Keratinocyte (primary cell): ENCODE data around the gene NXN. TPM values are rescaled to one million over a fixed set of nuclear protein-coding genes. Genes with fewer than 3 reads are reported as not detected.
A peak's percentile ranks its signal among the peaks of the same experiment; 100 is the strongest.

Source experiments
- DNase-seq: peaks from one replicate; pipeline ENCODE4 v3.0.0-alpha.2; 2011; ENCODE audit warnings: low read depth, missing footprints, low spot score
- FAIRE-seq: peaks from 2 replicates; lab custom pipeline; 2011; peaks lifted over from hg19 to GRCh38; lab: Jason Lieb, UNC
- H2AFZ ChIP-seq: 2 replicates; pipeline ENCODE4 v1.6.0; 2012; ENCODE audit warnings: low read length, control low read depth, inconsistent platforms; ENCODE audit not compliant: control insufficient read depth
- H3K27ac ChIP-seq: 2 replicates; pipeline ENCODE4 v1.5.1; 2011; ENCODE audit warnings: low read length; ENCODE audit not compliant: control insufficient read depth, insufficient read depth
- H3K27me3 ChIP-seq: 3 replicates; pipeline ENCODE4 v1.6.0; 2011; ENCODE audit warnings: low read length; ENCODE audit not compliant: control insufficient read depth, insufficient read depth; ENCODE audit errors: extremely low read depth
- H3K36me3 ChIP-seq, 2 experiments: 2 replicates in 1 of 2; 3 replicates in 1 of 2; pipeline ENCODE4 v1.5.1; 2011; ENCODE audit warnings: low read length in 2 of 2, mild to moderate bottlenecking in 1 of 2; ENCODE audit not compliant: control insufficient read depth in 2 of 2, insufficient read depth in 2 of 2; ENCODE audit errors: extremely low read depth in 1 of 2
- H3K4me1 ChIP-seq: 3 replicates; pipeline ENCODE4 v1.5.1; 2011; ENCODE audit warnings: low read length; ENCODE audit not compliant: control insufficient read depth, insufficient read depth; ENCODE audit errors: extremely low read depth
- H3K4me2 ChIP-seq: 3 replicates; pipeline ENCODE4 v1.6.0; 2011; ENCODE audit warnings: low read depth, low read length; ENCODE audit not compliant: control insufficient read depth, insufficient read depth; ENCODE audit errors: extremely low read depth
- H3K4me3 ChIP-seq, 3 experiments: fragments of 200-600 bp in 1 of 3; sonication (generic) in 1 of 3; 2 replicates in 2 of 3; 3 replicates in 1 of 3; pipeline ENCODE4 v1.5.1; 2011 to 2016; ENCODE audit warnings: low read length in 3 of 3, mild to moderate bottlenecking in 3 of 3, control low read depth in 2 of 3, inconsistent platforms in 1 of 3, low read depth in 1 of 3, mixed read lengths in 1 of 3, mixed run types in 1 of 3, moderate library complexity in 1 of 3; ENCODE audit not compliant: control insufficient read depth in 2 of 3, insufficient read depth in 2 of 3; ENCODE audit errors: extremely low read depth in 1 of 3
- H3K79me2 ChIP-seq: 2 replicates; pipeline ENCODE4 v1.6.0; 2012; ENCODE audit warnings: low read length; ENCODE audit not compliant: control insufficient read depth, insufficient read depth
- H3K9ac ChIP-seq: 3 replicates; pipeline ENCODE4 v1.6.0; 2011; ENCODE audit warnings: low read length; ENCODE audit not compliant: control insufficient read depth, insufficient read depth; ENCODE audit errors: extremely low read depth
- H3K9me1 ChIP-seq: 3 replicates; pipeline ENCODE4 v1.6.0; 2011; ENCODE audit warnings: low read length; ENCODE audit not compliant: control insufficient read depth, insufficient read depth; ENCODE audit errors: extremely low read depth
- H3K9me3 ChIP-seq: 2 replicates; pipeline ENCODE4 v1.5.1; 2012; ENCODE audit warnings: low read depth, low read length; ENCODE audit not compliant: control insufficient read depth
- H4K20me1 ChIP-seq: 3 replicates; pipeline ENCODE4 v1.6.0; 2011; ENCODE audit warnings: low read length; ENCODE audit not compliant: control insufficient read depth, insufficient read depth; ENCODE audit errors: extremely low read depth
- EZH2 ChIP-seq: IDR thresholded peaks from one replicate; pipeline ENCODE4 v1.6.1; 2012; ENCODE audit warnings: inconsistent platforms, mild to moderate bottlenecking, low read length, moderate library complexity
- dilution Hi-C: fragments of 300-500 bp; cut with MboI; formaldehyde crosslinking; loops from one replicate; pipeline ENCODE4 v1.7.0; 2020; ENCODE audit warnings: low sequenced_read_pairs; ENCODE audit not compliant: extremely low pct_ligation_motif_present
- polyA plus RNA-seq, 5 experiments: library from polyadenylated mRNA; depleted of rRNA in 3 of 5; stranded (reverse) in 3 of 5; stranded (forward) in 1 of 5; unstranded in 1 of 5; fragments of >200 nt; gene quantifications; 1 replicate in 1 of 5; 2 replicates in 3 of 5; 3 replicates in 1 of 5; pipeline versions ENCODE4 v1.2.1 to v1.2.3, GENCODE V29; 2011 to 2012; ENCODE audit warnings: missing spikeins in 2 of 5, low read depth in 1 of 5, low replicate concordance in 1 of 5
- TF ChIP-seq, protein P1 (sequence below), 3 experiments: IDR thresholded peaks in 1 of 3; conservative IDR thresholded peaks in 1 of 3; optimal IDR thresholded peaks in 1 of 3; 2 replicates in 2 of 3; 3 replicates in 1 of 3; pipeline versions ENCODE3 to v1.5.1; 2011; ENCODE audit warnings: low read length in 3 of 3, mild to moderate bottlenecking in 3 of 3, moderate library complexity in 2 of 3, control low read depth in 1 of 3, inconsistent platforms in 1 of 3; ENCODE audit not compliant: insufficient read depth in 2 of 3; ENCODE audit errors: extremely low read depth in 1 of 3

The NXN gene
- polyA plus RNA-seq, 1 donor (not counting 4 experiments of a cell fraction or from before 2014, with no cell fraction given): 94.4 TPM

- H4K20me1 ChIP-seq: no peaks in the 10 kb centered on the region
- H2AFZ ChIP-seq: no peak overlapping the region
- no peaks in the 10 kb centered on the region for H3K9me1 ChIP-seq
- no peak overlapping the region for H3K4me3 ChIP-seq
- no peak overlapping the region for H3K27ac ChIP-seq
- H3K4me1 ChIP-seq: peaks cover 30% of the 10 kb centered on the region
- peaks cover 33% of the 10 kb centered on the region for H3K79me2 ChIP-seq
- H3K36me3 ChIP-seq: peaks cover 6 to 13% of the 10 kb centered on the region in 2 experiments
- no peak for DNase-seq
- no peak overlapping the region for H3K9ac ChIP-seq
- TF ChIP-seq, protein P1, sequence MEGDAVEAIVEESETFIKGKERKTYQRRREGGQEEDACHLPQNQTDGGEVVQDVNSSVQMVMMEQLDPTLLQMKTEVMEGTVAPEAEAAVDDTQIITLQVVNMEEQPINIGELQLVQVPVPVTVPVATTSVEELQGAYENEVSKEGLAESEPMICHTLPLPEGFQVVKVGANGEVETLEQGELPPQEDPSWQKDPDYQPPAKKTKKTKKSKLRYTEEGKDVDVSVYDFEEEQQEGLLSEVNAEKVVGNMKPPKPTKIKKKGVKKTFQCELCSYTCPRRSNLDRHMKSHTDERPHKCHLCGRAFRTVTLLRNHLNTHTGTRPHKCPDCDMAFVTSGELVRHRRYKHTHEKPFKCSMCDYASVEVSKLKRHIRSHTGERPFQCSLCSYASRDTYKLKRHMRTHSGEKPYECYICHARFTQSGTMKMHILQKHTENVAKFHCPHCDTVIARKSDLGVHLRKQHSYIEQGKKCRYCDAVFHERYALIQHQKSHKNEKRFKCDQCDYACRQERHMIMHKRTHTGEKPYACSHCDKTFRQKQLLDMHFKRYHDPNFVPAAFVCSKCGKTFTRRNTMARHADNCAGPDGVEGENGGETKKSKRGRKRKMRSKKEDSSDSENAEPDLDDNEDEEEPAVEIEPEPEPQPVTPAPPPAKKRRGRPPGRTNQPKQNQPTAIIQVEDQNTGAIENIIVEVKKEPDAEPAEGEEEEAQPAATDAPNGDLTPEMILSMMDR (optimal IDR thresholded peaks at IDR 0.05 in 1 of 3, IDR thresholded peaks at IDR 0.05 in 1 of 3, conservative IDR thresholded peaks at IDR 0.05 in 1 of 3; ENCODE audit: extremely low read depth in 1 of 3, insufficient read depth in 2 of 3, low read length in 3 of 3): no peak
- no peak for TF ChIP-seq EZH2
- no peak overlapping the region for H3K4me2 ChIP-seq
- no peaks in the 10 kb centered on the region for H3K9me3 ChIP-seq
- dilution Hi-C loops: no loop called here
- no peak for FAIRE-seq
- H3K27me3 ChIP-seq: no peaks in the 10 kb centered on the region
Measured at GRCh38 chr17:753418-753817, 226.2 kb downstream of the NXN start.

GRCh38 chr17:752620-753219 is 226.9 kb downstream of the NXN start:
- peaks cover 6 to 11% of the 10 kb centered on the region in 2 experiments for H3K36me3 ChIP-seq
- peaks cover 30% of the 10 kb centered on the region for H3K4me1 ChIP-seq
- FAIRE-seq: no peak
- no peaks in the 10 kb centered on the region for H3K9me3 ChIP-seq
- no peaks in the 10 kb centered on the region for H4K20me1 ChIP-seq
- H3K4me3 ChIP-seq: peak overlapping the region; percentile 54 to 92 (median 87)
- no peaks in the 10 kb centered on the region for H3K9me1 ChIP-seq
- peak overlapping the region; percentile 90 for H3K9ac ChIP-seq
- dilution Hi-C loops: no loop called here
- H3K27me3 ChIP-seq: no peaks in the 10 kb centered on the region
- TF ChIP-seq, protein P1 (optimal IDR thresholded peaks at IDR 0.05 in 1 of 3, IDR thresholded peaks at IDR 0.05 in 1 of 3, conservative IDR thresholded peaks at IDR 0.05 in 1 of 3; ENCODE audit: extremely low read depth in 1 of 3, insufficient read depth in 2 of 3, low read length in 3 of 3): no peak
- TF ChIP-seq EZH2: no peak
- DNase-seq: no peak
- H2AFZ ChIP-seq: peak overlapping the region; percentile 67
- peaks cover 40% of the 10 kb centered on the region for H3K79me2 ChIP-seq
- peak overlapping the region; percentile 85 for H3K27ac ChIP-seq
- peak overlapping the region; percentile 87 for H3K4me2 ChIP-seq
